ENCODE results near the gene BNIP3. TPM values are rescaled to one million over a fixed set of nuclear protein-coding genes. Genes with fewer than 3 reads are reported as not detected.

The BNIP3 gene
- total RNA-seq, 1 experiment from 2014 or later: 57.1 TPM

- Histone ChIP-seq H3K18ac (ENCODE audit: insufficient read length, low read depth, low read length) (no peak overlapping the region), H2AFZ (ENCODE audit: low read length) (no peak overlapping the region), H3K4me1 (ENCODE audit: insufficient read depth, low read length) (no peaks in the 10 kb centered on the region), H3K23me2 (ENCODE audit: insufficient read length, low read depth, low read length, poor library complexity, severe bottlenecking) (no peaks in the 10 kb centered on the region), H4K5ac (ENCODE audit: insufficient read length, low read depth, low read length) (no peak overlapping the region), H2BK120ac (ENCODE audit: low read depth, low read length, poor library complexity, severe bottlenecking) (no peak overlapping the region), H2AK5ac (ENCODE audit: insufficient read length, low read length) (no peak overlapping the region), H4K91ac (ENCODE audit: insufficient read length, low read depth, low read length) (no peak overlapping the region), H4K8ac (replicated peaks; ENCODE audit: insufficient read length, low read depth, low read length) (no peak overlapping the region), H2BK5ac (ENCODE audit: insufficient read length, low read length) (no peak overlapping the region), H3K56ac (ENCODE audit: insufficient read length, low read depth, low read length) (no peak overlapping the region), H3K27me3 (ENCODE audit: insufficient read depth, low read length) (no peaks in the 10 kb centered on the region), H3K4ac (ENCODE audit: low read depth, low read length) (no peak overlapping the region), H3K27ac (ENCODE audit: insufficient read length, low read depth, low read length) (no peak overlapping the region), H3K79me2 (ENCODE audit: insufficient read depth, low read length) (peaks cover 6% of the 10 kb centered on the region; the same call in 1 of the 2 replicates), H3K14ac (ENCODE audit: insufficient read depth, low read length) (no peak overlapping the region), H3T11ph (ENCODE audit: low read length) (no peak overlapping the region), H4K20me1 (ENCODE audit: control insufficient read depth, insufficient read depth, insufficient read length) (peaks cover 3% of the 10 kb centered on the region), H2BK20ac (ENCODE audit: low read depth, low read length, poor library complexity, severe bottlenecking) (no peak overlapping the region), H3K23ac (ENCODE audit: insufficient read length, low read depth, low read length) (no peak overlapping the region), H3K9me3 (ENCODE audit: control insufficient read depth, low read depth, low read length) (no peaks in the 10 kb centered on the region), H2BK12ac (ENCODE audit: insufficient read length, low read depth, low read length) (no peak overlapping the region), H3K4me2 (ENCODE audit: insufficient read depth, insufficient read length, low read length) (no peak overlapping the region), H3K79me1 (ENCODE audit: insufficient read depth, low read depth, low read length, poor library complexity, severe bottlenecking) (peaks cover 20% of the 10 kb centered on the region), H3K9ac (ENCODE audit: extremely low read depth, insufficient read length, low read length) (no peak overlapping the region), H2BK15ac (ENCODE audit: low read depth, low read length) (no peak overlapping the region)
- WGBS (ENCODE audit: extremely low coverage, insufficient read length, low lambda C conversion rate): no CpG with 5 or more reads among the region's 9 CpGs
- Mint-ChIP-seq H3K27me3 (ENCODE audit: low read depth) (no peaks in the 10 kb centered on the region), H3K4me3 (no peak overlapping the region), H3K27ac (no peak overlapping the region), H3K36me3 (ENCODE audit: insufficient read depth in 1 of 3, low read depth in 3 of 3) (peaks cover 25 to 52% (median 48%) of the 10 kb centered on the region in 3 experiments; a peak in 6 of 7 replicates), H3K4me1 (peaks cover 3 to 9% of the 10 kb centered on the region in 2 experiments; a peak in 2 of 4 replicates), H3K9me3 (no peaks in the 10 kb centered on the region)
- TF ChIP-seq CTCF (conservative IDR thresholded peaks at IDR 0.05): no peak
- no peak for DNase-seq
Measured at GRCh38 chr10:131936294-131936693, 45.4 kb downstream of the BNIP3 start.
